ENCODE measurements around the gene ARHGAP10. TPM values are rescaled to one million over a fixed set of nuclear protein-coding genes. Genes with fewer than 3 reads are reported as not detected.

Gene ARHGAP10
- total and polyA plus RNA-seq, 3 donors from 2014 or later, result 17.4 to 108 (median 83.5) TPM

DNA sequence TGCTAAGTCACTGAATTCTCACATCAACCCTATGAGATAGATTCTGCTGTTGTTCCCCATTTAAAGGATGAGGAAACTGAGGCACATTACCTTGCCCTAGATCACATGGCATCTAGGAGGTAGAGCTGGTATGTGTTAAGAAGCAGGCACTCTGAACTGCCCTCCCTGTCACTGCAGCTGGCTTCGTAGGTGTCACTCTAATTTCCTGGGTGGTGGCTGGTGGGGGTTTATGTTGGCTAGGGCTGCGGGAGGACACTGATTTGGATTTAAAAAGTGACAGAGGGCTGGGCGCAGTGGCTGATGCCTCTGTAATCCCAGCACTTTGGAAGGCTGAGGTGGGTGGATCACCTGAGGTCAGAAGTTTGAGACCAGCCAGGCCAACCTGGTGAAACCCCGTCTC is 93.0 kb downstream of the ARHGAP10 start:
- 87 to 94% methylated on average over 3 to 4 of the region's 4 CpGs for WGBS, 2 donors
- DNase-seq, result no peak
- intact Hi-C loops (cut with DNase I; ENCODE audit: low total_unique reads), result no loop called here
- Histone ChIP-seq H3K4me3 (no peak overlapping the region), H3K9me3 (no peaks in the 10 kb centered on the region), H3K36me3 (ENCODE audit: low read depth, missing control alignments) (no peaks in the 10 kb centered on the region), H3K27ac (peak overlapping the region; percentile 66 to 73), H3K4me1 (peaks cover 50% of the 10 kb centered on the region), H3K27me3 (no peaks in the 10 kb centered on the region)
- no peak for TF ChIP-seq POLR2A (IDR thresholded peaks at IDR 0.05)
- TF ChIP-seq, protein P1, sequence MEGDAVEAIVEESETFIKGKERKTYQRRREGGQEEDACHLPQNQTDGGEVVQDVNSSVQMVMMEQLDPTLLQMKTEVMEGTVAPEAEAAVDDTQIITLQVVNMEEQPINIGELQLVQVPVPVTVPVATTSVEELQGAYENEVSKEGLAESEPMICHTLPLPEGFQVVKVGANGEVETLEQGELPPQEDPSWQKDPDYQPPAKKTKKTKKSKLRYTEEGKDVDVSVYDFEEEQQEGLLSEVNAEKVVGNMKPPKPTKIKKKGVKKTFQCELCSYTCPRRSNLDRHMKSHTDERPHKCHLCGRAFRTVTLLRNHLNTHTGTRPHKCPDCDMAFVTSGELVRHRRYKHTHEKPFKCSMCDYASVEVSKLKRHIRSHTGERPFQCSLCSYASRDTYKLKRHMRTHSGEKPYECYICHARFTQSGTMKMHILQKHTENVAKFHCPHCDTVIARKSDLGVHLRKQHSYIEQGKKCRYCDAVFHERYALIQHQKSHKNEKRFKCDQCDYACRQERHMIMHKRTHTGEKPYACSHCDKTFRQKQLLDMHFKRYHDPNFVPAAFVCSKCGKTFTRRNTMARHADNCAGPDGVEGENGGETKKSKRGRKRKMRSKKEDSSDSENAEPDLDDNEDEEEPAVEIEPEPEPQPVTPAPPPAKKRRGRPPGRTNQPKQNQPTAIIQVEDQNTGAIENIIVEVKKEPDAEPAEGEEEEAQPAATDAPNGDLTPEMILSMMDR (IDR thresholded peaks at IDR 0.05), result no peak

DNA sequence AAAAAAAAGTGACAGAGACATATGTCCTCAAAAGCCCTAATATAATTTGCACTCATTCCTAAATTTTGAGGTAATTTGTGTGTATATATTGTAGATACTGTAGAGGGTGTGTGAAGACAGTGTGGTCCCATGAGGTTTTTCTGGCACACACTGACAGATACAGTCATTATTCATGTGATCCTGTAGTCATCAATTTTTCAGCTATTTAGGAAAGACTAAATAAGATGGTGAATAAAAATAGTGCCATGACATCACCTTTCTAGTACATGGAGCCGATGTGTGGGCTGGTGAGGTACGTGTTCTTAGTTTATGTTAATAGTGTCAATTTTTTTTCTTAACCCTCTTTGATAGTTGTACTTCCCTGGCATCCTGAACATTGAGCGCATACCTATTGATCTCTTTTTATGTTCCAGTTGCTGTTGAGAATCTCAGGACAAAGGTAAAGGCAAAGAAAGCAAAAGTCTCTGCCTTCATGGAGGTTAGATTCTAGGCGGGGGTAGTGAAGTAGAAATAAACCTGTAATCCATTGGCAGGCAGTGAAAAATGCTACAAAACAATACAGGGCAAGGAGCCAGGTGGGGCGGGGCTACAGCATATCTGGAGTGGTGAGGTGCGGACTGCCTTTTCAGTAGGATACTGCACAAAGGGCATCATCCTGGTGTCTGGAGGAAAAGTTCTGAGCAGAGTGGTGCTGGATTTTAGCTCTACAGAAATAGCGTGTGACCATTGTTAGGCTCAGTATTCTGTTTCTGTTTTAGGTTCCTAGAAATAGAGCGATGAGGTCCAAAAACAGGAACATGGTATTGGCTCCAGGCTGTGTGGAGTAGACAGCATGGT is 93.8 kb downstream of the ARHGAP10 start:
- Histone ChIP-seq H3K4me1 (peaks cover 57% of the 10 kb centered on the region), H3K27ac (peak overlapping the region; percentile 66 to 73), H3K9me3 (no peaks in the 10 kb centered on the region), H3K27me3 (no peaks in the 10 kb centered on the region), H3K36me3 (ENCODE audit: low read depth, missing control alignments) (no peaks in the 10 kb centered on the region), H3K4me3 (no peak overlapping the region)
- intact Hi-C loops (cut with DNase I; ENCODE audit: low total_unique reads), result no loop called here
- peak; percentile 70 for DNase-seq
- no peak for TF ChIP-seq POLR2A (IDR thresholded peaks at IDR 0.05)
- TF ChIP-seq, protein P1 (IDR thresholded peaks at IDR 0.05), result no peak
- WGBS, 2 donors, result 59 to 62% methylated on average over 8 of the region's 8 CpGs

DNA sequence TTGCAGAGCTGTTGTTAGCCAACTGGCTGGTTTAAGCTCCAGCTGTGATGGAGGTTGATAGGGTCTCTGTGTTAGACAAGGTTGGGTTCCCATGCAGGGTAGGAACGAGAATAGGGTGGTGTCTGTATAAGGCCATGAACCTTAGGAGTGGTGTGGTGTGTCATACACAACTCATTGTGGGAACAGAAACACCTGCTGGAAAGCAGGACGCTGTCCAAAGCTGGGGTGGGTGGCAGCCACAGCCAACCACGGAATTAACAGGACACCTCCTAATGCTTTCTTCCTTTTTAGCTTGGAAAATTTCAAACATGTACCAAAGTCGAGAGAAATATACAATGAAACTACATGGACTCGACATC is 94.4 kb downstream of the ARHGAP10 start:
- H3K4me1 ChIP-seq, result peaks cover 57% of the 10 kb centered on the region
- no peaks in the 10 kb centered on the region for H3K36me3 ChIP-seq (ENCODE audit: low read depth, missing control alignments)
- peak overlapping the region; percentile 66 to 73 for H3K27ac ChIP-seq
- intact Hi-C loops (cut with DNase I; ENCODE audit: low total_unique reads), result no loop called here
- DNase-seq, result no peak
- TF ChIP-seq, protein P1 (IDR thresholded peaks at IDR 0.05), result no peak
- TF ChIP-seq POLR2A (IDR thresholded peaks at IDR 0.05), result no peak
- WGBS, 2 donors, result 69 to 72% methylated on average over 5 of the region's 5 CpGs
- H3K4me3 ChIP-seq, result no peak overlapping the region
- H3K9me3 ChIP-seq, result no peaks in the 10 kb centered on the region
- H3K27me3 ChIP-seq, result no peaks in the 10 kb centered on the region

DNA sequence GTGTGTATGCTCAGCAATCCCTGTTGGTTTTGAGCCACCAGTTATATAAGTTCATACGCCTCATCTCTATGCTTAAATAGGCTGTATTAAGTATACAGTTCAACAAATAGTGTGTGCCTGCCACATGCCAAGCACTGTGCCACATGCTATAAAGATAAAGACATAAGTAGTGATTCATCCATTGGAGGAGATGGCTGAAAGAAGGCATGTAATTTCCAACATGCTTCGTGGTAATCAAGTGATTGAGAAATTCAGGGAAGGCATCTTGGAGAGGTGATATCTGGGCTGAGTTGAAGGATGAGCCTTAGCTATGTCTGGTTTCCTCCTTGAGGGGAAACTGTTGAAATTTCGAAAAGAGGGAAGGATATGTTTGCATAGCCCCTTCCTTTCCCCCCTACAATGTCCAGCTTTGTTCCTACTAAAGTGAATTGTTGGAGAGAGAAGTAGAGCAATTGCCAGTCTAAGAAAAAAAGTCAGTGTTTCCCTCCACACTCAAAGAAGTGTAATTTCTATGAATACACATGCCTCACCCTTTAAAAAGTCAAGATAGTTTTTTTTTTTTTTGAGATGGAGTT is 96.5 kb downstream of the ARHGAP10 start:
- H3K9me3 ChIP-seq, result no peaks in the 10 kb centered on the region
- peaks cover 50% of the 10 kb centered on the region for H3K4me1 ChIP-seq
- no peaks in the 10 kb centered on the region for H3K27me3 ChIP-seq
- H3K36me3 ChIP-seq (ENCODE audit: low read depth, missing control alignments), result no peaks in the 10 kb centered on the region
- no peak for TF ChIP-seq POLR2A (IDR thresholded peaks at IDR 0.05)
- TF ChIP-seq, protein P1 (IDR thresholded peaks at IDR 0.05), result no peak
- 83 to 86% methylated on average over 3 of the region's 3 CpGs for WGBS, 2 donors
- no peak overlapping the region for H3K4me3 ChIP-seq
- intact Hi-C loops (cut with DNase I; ENCODE audit: low total_unique reads), result no loop called here
- peak overlapping the region; percentile 89 to 92 for H3K27ac ChIP-seq
- DNase-seq, result no peak

All from testis (tissue), 3 donors.